GM21423 (cell line): ENCODE data around the gene PTX3.

Source experiments
- ATAC-seq: cut with Tn5 transposase; IDR thresholded peaks from one replicate; pipeline ENCODE4 v1.9.1; 2021; ENCODE audit warnings: mild to moderate bottlenecking, moderate library complexity; ENCODE audit not compliant: unreplicated experiment

Gene PTX3

GRCh38 chr3:157420606-157421130, 16.0 kb upstream of the PTX3 start:
- ATAC-seq, result no peak

DNA sequence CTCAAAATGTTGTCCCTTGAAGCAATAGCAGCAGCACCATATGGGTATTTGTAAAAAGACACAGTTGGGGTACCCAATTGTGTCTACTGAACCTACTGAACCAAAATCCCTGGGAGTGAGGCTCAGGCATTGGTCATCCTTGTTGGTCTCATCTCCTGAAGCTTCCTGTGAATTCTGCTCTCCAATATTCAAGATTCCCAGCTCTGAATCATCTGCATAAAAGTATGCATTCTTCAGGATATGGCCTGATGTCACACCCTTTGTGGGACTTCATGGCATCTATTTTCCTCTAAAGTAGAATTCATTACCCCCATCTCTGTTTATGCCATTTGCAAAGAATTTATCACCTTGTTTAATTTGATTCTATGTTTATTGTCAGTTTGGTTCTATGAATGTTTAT, 13.3 kb upstream of the PTX3 start:
- ATAC-seq, result no peak

- ATAC-seq, result no peak
Measured at GRCh38 chr3:157427901-157428300, 8.7 kb upstream of the PTX3 start.

DNA sequence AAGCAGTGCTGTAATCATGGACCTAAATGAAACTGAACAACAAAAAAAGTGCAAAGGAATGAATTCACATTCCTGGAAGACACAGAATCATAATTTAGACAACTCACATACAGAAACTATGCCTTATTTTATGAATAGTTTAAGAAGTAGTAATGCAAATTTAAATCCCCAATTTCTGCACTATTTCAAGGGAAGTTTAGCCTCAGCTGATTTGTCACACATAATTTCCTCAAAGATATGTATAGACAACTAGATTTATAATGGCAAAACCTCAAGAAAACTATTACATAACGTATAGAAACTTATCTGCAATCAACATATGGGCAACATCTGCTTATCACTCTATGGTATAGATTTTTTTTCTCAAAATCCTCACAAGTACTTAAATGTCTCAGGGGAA, 7.8 kb upstream of the PTX3 start:
- no peak for ATAC-seq

DNA sequence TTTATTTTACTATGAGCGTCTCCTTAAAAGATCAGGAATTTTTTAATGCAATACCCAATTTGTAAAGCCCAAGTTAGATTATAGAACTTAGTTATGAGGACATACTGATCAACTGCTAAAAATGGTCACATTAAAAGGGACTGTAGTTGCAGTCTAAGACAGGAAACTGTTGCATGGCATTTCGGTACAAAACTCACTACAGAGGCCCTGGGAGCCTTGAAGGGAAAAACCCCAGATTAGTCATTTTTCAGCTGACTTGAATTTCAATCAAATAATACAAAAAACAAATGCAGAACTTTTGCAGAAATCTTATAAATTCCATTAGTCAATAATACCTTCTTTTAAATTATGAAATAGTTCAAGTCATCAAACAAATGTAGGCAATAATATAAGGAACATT, 6.9 kb upstream of the PTX3 start:
- ATAC-seq, result no peak

- no peak for ATAC-seq
Measured at GRCh38 chr3:157438194-157438730, 1.6 kb downstream of the PTX3 start.

GRCh38 chr3:157441102-157441624, 4.5 kb downstream of the PTX3 start:
- ATAC-seq, result no peak

DNA sequence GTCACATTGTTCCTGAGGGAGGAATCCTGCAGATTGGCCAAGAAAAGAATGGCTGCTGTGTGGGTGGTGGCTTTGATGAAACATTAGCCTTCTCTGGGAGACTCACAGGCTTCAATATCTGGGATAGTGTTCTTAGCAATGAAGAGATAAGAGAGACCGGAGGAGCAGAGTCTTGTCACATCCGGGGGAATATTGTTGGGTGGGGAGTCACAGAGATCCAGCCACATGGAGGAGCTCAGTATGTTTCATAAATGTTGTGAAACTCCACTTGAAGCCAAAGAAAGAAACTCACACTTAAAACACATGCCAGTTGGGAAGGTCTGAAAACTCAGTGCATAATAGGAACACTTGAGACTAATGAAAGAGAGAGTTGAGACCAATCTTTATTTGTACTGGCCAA, 6.1 kb downstream of the PTX3 start:
- no peak for ATAC-seq

DNA sequence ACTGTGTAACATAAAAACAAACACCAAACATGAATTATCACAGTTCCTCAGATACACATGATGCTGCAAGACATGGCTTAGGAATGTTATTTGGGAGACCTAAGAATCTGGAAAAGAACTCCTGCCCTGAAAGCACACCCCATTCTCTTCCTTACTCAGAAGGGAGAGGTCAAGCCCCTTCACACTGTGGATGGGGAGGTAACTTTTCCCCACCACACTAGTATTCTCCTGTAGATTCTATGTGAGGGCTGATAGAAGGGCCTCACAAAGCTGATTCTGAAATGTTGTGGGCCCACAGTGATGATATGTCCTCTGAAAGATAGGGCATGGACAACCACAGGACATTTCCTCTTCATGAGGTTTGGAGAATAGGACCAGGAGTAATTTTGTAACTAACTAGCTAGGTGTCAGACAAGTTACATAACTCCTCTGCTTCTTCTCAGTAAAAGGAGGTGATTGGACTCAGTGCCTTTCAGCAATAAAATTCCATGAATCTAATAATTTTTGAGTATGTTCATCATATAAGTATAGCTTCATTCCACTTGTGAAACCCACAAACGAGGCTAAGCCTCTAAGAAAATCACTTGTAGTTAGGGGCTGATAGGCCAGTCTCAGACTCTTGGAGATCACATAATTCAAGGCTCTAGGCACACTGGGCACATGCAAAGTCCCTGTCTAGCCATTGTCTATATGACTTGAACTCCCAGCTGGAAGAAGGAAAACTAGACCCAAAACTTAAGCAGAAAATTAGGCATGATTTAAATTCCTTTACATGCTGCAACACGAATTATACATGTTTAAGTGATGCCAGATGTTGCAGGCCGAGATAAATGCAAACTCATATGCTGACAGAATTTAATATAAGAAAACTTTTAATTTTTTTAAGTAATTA, 7.5 kb downstream of the PTX3 start:
- ATAC-seq, result no peak

GRCh38 chr3:157444797-157445184, 8.1 kb downstream of the PTX3 start:
- no peak for ATAC-seq

DNA sequence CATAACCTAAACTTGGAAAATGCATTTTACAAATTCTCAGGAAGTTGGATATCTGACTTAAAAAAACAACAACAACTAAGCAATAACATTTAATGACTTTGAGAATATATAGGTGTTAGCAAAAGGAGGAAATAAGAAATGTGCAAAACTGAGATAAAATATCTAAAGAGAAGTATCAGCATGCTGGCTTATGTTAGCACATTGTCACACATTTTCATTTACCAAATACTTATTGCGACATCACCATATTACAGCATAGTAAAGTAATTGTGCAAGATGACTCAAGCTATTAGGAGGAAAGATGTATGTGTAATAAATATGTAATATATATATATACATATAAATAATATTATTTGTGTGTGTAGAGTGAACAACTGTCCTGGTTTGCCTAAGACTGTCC, 9.2 kb downstream of the PTX3 start:
- no peak for ATAC-seq

DNA sequence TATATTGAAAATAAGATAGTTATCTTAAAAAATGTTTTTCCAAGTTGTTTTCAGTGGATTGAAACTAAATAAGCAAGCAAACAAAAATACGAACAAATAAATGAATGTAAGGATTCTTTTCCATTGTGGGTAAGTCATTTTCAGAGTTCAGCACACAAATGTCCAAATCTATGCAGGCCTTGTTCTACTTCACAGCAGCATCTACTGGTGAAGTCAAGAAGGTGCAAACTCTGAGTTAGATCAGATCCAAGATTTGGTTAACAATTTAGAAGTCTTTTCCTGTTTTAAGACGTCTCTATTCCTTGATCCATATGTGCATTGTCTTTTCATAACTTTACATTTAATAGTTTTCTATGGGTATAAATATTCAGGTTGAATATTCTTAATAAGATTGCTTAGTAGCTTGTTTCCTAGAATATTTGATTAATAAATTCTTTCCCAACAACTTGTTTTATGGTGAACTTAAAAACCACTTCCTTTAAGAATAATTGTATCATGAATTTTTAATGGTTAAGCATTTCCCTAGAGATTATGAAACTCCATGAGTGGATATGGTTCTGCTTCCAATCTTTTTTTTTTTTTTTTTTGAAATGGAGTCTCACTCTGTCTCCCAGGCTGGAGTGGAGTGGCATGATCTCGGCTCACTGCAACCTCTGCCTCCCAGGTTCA, 10.5 kb downstream of the PTX3 start:
- no peak for ATAC-seq

DNA sequence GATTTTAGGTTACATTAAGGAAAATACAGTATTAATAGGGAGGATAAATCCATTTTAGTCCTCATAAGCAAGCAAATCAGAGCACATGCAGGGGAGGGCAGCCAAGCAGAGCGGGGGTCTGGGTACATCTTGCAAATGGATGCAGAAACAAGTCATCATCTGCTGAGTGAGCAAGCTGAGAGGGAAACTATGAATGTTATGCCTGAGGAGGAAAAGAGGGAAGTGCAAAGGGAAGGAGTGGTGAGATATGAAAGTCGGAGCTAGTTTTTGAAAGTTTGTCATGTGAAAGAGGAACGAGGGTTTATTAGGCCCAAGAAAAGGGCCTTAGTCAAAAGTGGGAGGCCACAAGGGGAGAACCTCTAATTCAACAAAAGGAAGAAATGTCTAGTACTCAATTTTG, 15.4 kb downstream of the PTX3 start:
- ATAC-seq, result no peak

DNA sequence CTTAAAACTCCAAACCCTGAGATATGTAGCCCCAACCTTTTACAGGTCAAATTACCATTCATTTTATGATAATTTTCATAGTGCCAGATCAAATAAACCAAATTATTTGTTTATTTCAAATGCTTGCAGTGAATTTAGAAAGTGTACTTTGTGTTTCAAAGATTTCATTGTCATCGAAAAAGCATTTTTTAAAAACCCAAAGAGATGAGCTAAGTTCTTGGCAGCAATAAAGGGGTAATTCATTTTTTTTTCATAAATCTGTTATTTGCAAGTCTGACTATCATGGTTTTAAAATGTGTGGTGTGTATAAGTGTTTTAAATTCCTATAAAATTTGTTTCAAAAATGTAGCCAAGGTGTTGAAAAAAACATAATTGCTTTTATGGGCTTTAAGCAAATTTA, 17.2 kb downstream of the PTX3 start:
- ATAC-seq, result no peak

DNA sequence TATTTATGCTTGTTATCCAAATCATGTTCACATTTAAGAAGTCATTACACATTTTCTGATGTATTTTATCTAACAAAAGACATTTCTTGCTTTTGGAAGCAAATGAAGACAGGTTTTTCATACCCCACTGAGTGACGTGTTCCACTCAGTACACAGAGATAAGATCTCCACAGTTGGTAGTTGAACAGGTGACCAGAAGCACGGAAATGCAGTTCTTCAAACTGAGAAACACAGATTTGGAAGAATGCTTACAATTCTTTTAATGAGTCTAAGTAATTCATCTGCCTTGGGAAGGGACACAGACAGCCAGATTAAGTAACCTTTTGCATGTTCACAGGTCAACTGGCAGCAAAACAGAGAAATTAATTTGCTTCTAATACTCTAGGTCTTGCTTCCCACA, 23.1 kb downstream of the PTX3 start:
- no peak for ATAC-seq

DNA sequence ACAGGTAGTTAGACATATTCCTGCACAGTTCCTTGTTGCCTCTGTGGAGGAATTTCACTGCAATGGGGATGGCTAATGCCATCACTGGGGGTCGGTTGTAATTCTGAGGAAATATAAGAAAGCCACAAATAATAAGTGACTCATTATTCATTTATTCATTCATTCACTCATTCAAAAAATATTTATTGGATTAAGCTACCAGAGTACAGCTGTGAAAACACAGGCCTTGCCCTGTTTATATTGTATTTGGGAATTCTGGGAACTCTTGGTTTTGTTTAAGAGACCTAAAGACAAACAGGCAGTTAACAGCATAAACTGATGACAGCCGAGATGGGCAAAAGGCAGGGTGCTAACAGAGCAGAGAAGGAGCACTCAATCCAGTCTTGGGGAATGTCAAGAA, 23.6 kb downstream of the PTX3 start:
- ATAC-seq, result no peak

DNA sequence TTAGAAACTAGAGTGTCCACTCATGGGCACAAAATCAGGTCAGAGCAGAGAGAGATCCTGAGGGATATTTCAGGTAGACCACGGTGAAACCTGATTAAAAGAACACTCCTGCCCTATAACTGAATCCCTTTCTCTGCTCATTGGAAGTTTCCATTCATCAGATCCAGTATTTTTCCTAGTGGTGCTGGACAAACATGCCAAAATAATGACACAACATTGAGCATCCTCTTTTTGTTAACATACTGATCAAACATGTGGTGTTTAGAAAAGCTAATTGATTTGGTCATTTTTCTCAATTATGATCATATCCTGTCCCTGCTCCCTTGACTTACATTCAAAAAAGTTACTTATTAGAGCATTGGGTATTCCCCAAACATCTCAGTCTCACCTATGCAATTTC, 27.2 kb downstream of the PTX3 start:
- no peak for ATAC-seq

- no peak for ATAC-seq
Measured at GRCh38 chr3:157464321-157464720, 27.7 kb downstream of the PTX3 start.

- ATAC-seq, result no peak
Measured at GRCh38 chr3:157465741-157466140, 29.1 kb downstream of the PTX3 start.

GRCh38 chr3:157467200-157467599, 30.6 kb downstream of the PTX3 start:
- no peak for ATAC-seq

DNA sequence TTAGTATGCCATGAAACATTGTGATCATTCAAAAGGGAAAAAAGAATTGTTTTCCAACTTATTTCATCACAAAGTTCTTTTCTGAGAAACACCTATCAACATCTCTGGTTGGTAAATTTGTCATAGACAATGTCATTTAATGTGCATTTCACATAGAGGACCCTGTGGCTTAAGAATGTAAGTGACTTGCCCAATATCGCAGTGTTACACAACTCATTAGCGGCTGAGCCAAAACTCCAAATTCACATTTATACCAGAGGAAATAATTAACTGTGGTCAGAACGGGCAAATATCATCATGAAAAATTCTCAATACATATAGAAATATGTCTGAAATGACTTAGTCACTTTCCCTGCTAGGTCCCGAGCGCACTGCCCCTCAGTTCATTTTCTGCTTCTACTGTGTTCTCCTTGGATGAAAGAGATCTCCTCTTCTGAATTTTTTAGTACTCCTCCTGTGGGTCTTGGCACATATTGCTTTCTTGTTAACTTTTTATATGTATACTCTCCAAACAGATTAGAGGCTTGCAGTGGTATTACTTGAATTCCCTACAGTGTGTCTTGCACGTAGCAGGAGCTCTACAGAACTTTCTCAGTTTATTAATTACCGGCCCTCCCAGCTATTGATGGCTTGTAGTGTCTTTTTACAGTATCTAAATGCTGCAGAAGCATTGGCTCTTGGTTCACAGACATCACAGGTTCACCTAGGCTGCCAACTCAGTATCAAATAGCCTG, 33.1 kb downstream of the PTX3 start:
- no peak for ATAC-seq
